ENCODE results near the gene RAD51B.

DNA sequence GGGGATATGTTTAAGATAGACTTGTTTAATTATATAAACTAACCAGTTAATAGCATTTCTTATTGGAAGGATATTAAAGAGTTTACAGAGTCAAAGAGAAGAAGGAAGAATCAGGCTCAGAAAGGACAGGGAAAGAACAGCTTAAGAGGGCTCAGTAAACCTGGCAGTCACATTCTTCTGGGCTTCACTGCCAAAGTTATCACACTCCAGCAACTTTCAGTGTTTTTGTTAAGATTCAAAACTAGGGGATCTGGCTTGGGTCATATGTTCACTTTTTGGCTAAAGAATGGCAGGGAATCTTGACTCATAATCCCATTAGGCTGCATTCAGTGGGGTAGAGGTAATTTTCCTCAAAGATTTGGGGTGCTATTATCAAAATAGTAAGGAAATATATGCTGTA lies 312.3 kb downstream of the RAD51B start:
- TF ChIP-seq SUZ12 (IDR thresholded peaks at IDR 0.05; ENCODE audit: extremely low read depth, insufficient read depth, insufficient read length) (no peak), YY1 (IDR thresholded peaks at IDR 0.05; ENCODE audit: insufficient read depth, insufficient read length) (no peak), ZNF274 (IDR thresholded peaks at IDR 0.05; ENCODE audit: low read depth, low read length) (no peak)
